RCC 7860 (cell line): Measurements from ENCODE around the gene CDH8.

ENCODE experiments used
- DNase-seq: peaks from one replicate; pipeline ENCODE4 v3.0.0-alpha.2; 2015; ENCODE audit warnings: low spot score
- FAIRE-seq: peaks from 2 replicates; lab custom pipeline; 2012; peaks lifted over from hg19 to GRCh38; lab: Jason Lieb, UNC

CDH8 gene

GRCh38 chr16:62036101-62036801, at the start of gene CDH8:
Gene CDH8 (minus strand): TSS chr16:62036438. CDS start chr16:62021403, 15,035 bp downstream.
- no peak for FAIRE-seq

GRCh38 chr16:62079236-62079635, 43.0 kb upstream of the CDH8 start:
- DNase-seq: no peak
- no peak for FAIRE-seq

More at GRCh38 chr16:62036101-62036801, at the start of gene CDH8:
- no peak for DNase-seq

- DNase-seq (no peak), FAIRE-seq (no peak)
These were observed 41.8 kb upstream of the CDH8 start for GRCh38 chr16:62077998-62078397.

GRCh38 chr16:62076886-62077285, 40.6 kb upstream of the CDH8 start:
- no peak for FAIRE-seq
- DNase-seq: no peak

- FAIRE-seq (no peak), DNase-seq (peak; percentile 22)
These were observed 32.5 kb upstream of the CDH8 start for GRCh38 chr16:62068747-62069146.

- DNase-seq (no peak), FAIRE-seq (no peak)
These were observed 31.7 kb upstream of the CDH8 start for GRCh38 chr16:62067981-62068380.

GRCh38 chr16:62067182-62067581, 30.9 kb upstream of the CDH8 start:
- FAIRE-seq (no peak), DNase-seq (no peak)

GRCh38 chr16:62066747-62067146, 30.5 kb upstream of the CDH8 start:
- no peak for FAIRE-seq
- no peak for DNase-seq

GRCh38 chr16:62064173-62064572, 27.9 kb upstream of the CDH8 start:
- FAIRE-seq (no peak), DNase-seq (no peak)

GRCh38 chr16:62060089-62060488, 23.9 kb upstream of the CDH8 start:
- DNase-seq (no peak), FAIRE-seq (no peak)

- DNase-seq (no peak), FAIRE-seq (no peak)
These were observed 23.3 kb upstream of the CDH8 start for GRCh38 chr16:62059527-62059926.

- no peak for DNase-seq
- no peak for FAIRE-seq
These were observed 22.2 kb upstream of the CDH8 start for GRCh38 chr16:62058412-62058811.

- DNase-seq (no peak), FAIRE-seq (no peak)
These were observed 15.7 kb upstream of the CDH8 start for GRCh38 chr16:62051942-62052341.

GRCh38 chr16:62050793-62051192, 14.6 kb upstream of the CDH8 start:
- FAIRE-seq (no peak), DNase-seq (no peak)

- no peak for DNase-seq
These were observed 10.6 kb upstream of the CDH8 start for GRCh38 chr16:62046801-62047200.

GRCh38 chr16:62041401-62041800, 5.2 kb upstream of the CDH8 start:
- FAIRE-seq (no peak), DNase-seq (peak; percentile 26)

More at GRCh38 chr16:62046801-62047200, 10.6 kb upstream of the CDH8 start:
- FAIRE-seq: no peak

GRCh38 chr16:62038646-62039045, 2.4 kb upstream of the CDH8 start:
- DNase-seq: no peak
- FAIRE-seq: no peak

- FAIRE-seq (no peak), DNase-seq (no peak)
These were observed 2.0 kb upstream of the CDH8 start for GRCh38 chr16:62038225-62038624.

GRCh38 chr16:62036802-62037135, 531 bp upstream of the CDH8 start:
- no peak for DNase-seq
- no peak for FAIRE-seq

GRCh38 chr16:62035115-62036092, 834 bp downstream of the CDH8 start:
- DNase-seq: no peak
- no peak for FAIRE-seq

- no peak for DNase-seq
- no peak for FAIRE-seq
These were observed 1.8 kb downstream of the CDH8 start for GRCh38 chr16:62034231-62035114.
